ENCODE data around the gene PIPOX. TPM values are rescaled to one million over a fixed set of nuclear protein-coding genes. Genes with fewer than 3 reads are reported as not detected.

The PIPOX gene
- total RNA-seq, 2 donors from 2014 or later, result 3.2 to 5.0 TPM

GRCh38 chr17:29048440-29049368, 5.8 kb downstream of the PIPOX start:
- Mint-ChIP-seq H3K27ac (no peak overlapping the region), H3K27me3 (peaks cover 3 to 8% of the 10 kb centered on the region in 2 donors), H3K4me1 (ENCODE audit: low read depth in 2 of 2) (peaks cover 3 to 6% of the 10 kb centered on the region in 2 donors), H3K36me3 (no peaks in the 10 kb centered on the region), H3K9me3 (no peaks in the 10 kb centered on the region), H3K4me3 (no peak overlapping the region)
- no peak for DNase-seq (ENCODE audit: low spot score)
- no peak for ATAC-seq

- H3K4me3 Mint-ChIP-seq, result no peak overlapping the region
- no peak for DNase-seq (ENCODE audit: low spot score)
- H3K27ac Mint-ChIP-seq, result no peak overlapping the region
- no peak for ATAC-seq
- H3K36me3 Mint-ChIP-seq, result no peaks in the 10 kb centered on the region
- peaks cover 3 to 8% of the 10 kb centered on the region in 2 donors for H3K27me3 Mint-ChIP-seq
- no peaks in the 10 kb centered on the region for H3K9me3 Mint-ChIP-seq
- H3K4me1 Mint-ChIP-seq (ENCODE audit: low read depth in 2 of 2), result peaks cover 3 to 6% of the 10 kb centered on the region in 2 donors
Measured at GRCh38 chr17:29049541-29050145, 6.7 kb downstream of the PIPOX start.

GRCh38 chr17:29050176-29050575, 7.2 kb downstream of the PIPOX start:
- peaks cover 3 to 8% of the 10 kb centered on the region in 2 donors for H3K27me3 Mint-ChIP-seq
- DNase-seq (ENCODE audit: low spot score) (no peak), ATAC-seq (no peak)
- H3K4me1 Mint-ChIP-seq (ENCODE audit: low read depth in 2 of 2), result peaks cover 3 to 6% of the 10 kb centered on the region in 2 donors
- H3K36me3 Mint-ChIP-seq, result no peaks in the 10 kb centered on the region
- no peak overlapping the region for H3K4me3 Mint-ChIP-seq
- no peaks in the 10 kb centered on the region for H3K9me3 Mint-ChIP-seq
- no peak overlapping the region for H3K27ac Mint-ChIP-seq

- peaks cover 0 to 4% of the 10 kb centered on the region in 2 donors for H3K27me3 Mint-ChIP-seq
- DNase-seq (ENCODE audit: low spot score) (no peak), ATAC-seq (no peak)
- peaks cover 3 to 5% of the 10 kb centered on the region in 2 donors for H3K4me1 Mint-ChIP-seq (ENCODE audit: low read depth in 2 of 2)
- no peaks in the 10 kb centered on the region for H3K36me3 Mint-ChIP-seq
- no peak overlapping the region for H3K27ac Mint-ChIP-seq
- no peak overlapping the region for H3K4me3 Mint-ChIP-seq
- H3K9me3 Mint-ChIP-seq, result no peaks in the 10 kb centered on the region
Measured at GRCh38 chr17:29051194-29051593, 8.3 kb downstream of the PIPOX start.

GRCh38 chr17:29051731-29052130, 8.8 kb downstream of the PIPOX start:
- no peak for DNase-seq (ENCODE audit: low spot score)
- Mint-ChIP-seq H3K4me1 (ENCODE audit: low read depth in 2 of 2) (no peaks in the 10 kb centered on the region), H3K27me3 (no peaks in the 10 kb centered on the region), H3K9me3 (no peaks in the 10 kb centered on the region), H3K36me3 (no peaks in the 10 kb centered on the region), H3K4me3 (no peak overlapping the region), H3K27ac (no peak overlapping the region)
- ATAC-seq, result no peak

- DNase-seq (ENCODE audit: low spot score) (no peak), ATAC-seq (peak in 1 of 2 donors; percentile 11)
- Mint-ChIP-seq H3K36me3 (no peaks in the 10 kb centered on the region), H3K4me1 (ENCODE audit: low read depth in 2 of 2) (no peaks in the 10 kb centered on the region), H3K9me3 (no peaks in the 10 kb centered on the region), H3K4me3 (no peak overlapping the region), H3K27ac (no peak overlapping the region), H3K27me3 (no peaks in the 10 kb centered on the region)
Measured at GRCh38 chr17:29054835-29055234, 11.9 kb downstream of the PIPOX start.

- Mint-ChIP-seq H3K27ac (no peak overlapping the region), H3K27me3 (no peaks in the 10 kb centered on the region), H3K9me3 (no peaks in the 10 kb centered on the region), H3K4me3 (no peak overlapping the region), H3K4me1 (ENCODE audit: low read depth in 2 of 2) (no peaks in the 10 kb centered on the region), H3K36me3 (no peaks in the 10 kb centered on the region)
- no peak for ATAC-seq
- DNase-seq (ENCODE audit: low spot score), result no peak
Measured at GRCh38 chr17:29057361-29057760, 14.4 kb downstream of the PIPOX start.

- no peaks in the 10 kb centered on the region for H3K27me3 Mint-ChIP-seq
- DNase-seq (ENCODE audit: low spot score), result no peak
- H3K36me3 Mint-ChIP-seq, result no peaks in the 10 kb centered on the region
- no peak overlapping the region for H3K27ac Mint-ChIP-seq
- ATAC-seq, result no peak
- H3K4me3 Mint-ChIP-seq, result no peak overlapping the region
- no peaks in the 10 kb centered on the region for H3K4me1 Mint-ChIP-seq (ENCODE audit: low read depth in 2 of 2)
- H3K9me3 Mint-ChIP-seq, result no peaks in the 10 kb centered on the region
Measured at GRCh38 chr17:29058391-29058790, 15.4 kb downstream of the PIPOX start.

GRCh38 chr17:29059281-29059680, 16.3 kb downstream of the PIPOX start:
- Mint-ChIP-seq H3K36me3 (no peaks in the 10 kb centered on the region), H3K9me3 (no peaks in the 10 kb centered on the region), H3K4me3 (no peak overlapping the region), H3K27me3 (no peaks in the 10 kb centered on the region), H3K27ac (no peak overlapping the region), H3K4me1 (ENCODE audit: low read depth in 2 of 2) (no peaks in the 10 kb centered on the region)
- ATAC-seq, result no peak
- DNase-seq (ENCODE audit: low spot score), result no peak

- Mint-ChIP-seq H3K4me3 (no peak overlapping the region), H3K36me3 (no peaks in the 10 kb centered on the region), H3K27me3 (no peaks in the 10 kb centered on the region), H3K9me3 (no peaks in the 10 kb centered on the region), H3K4me1 (ENCODE audit: low read depth in 2 of 2) (no peaks in the 10 kb centered on the region), H3K27ac (no peak overlapping the region)
- DNase-seq (ENCODE audit: low spot score) (no peak), ATAC-seq (no peak)
Measured at GRCh38 chr17:29060475-29060874, 17.5 kb downstream of the PIPOX start.

GRCh38 chr17:29061036-29061435, 18.1 kb downstream of the PIPOX start:
- Mint-ChIP-seq H3K9me3 (no peaks in the 10 kb centered on the region), H3K4me1 (ENCODE audit: low read depth in 2 of 2) (no peaks in the 10 kb centered on the region), H3K27ac (peak overlapping the region in 1 of 2 donors; percentile 23), H3K4me3 (no peak overlapping the region), H3K36me3 (no peaks in the 10 kb centered on the region), H3K27me3 (no peaks in the 10 kb centered on the region)
- DNase-seq (ENCODE audit: low spot score), result no peak
- no peak for ATAC-seq

- H3K4me1 Mint-ChIP-seq (ENCODE audit: low read depth in 2 of 2), result no peaks in the 10 kb centered on the region
- no peaks in the 10 kb centered on the region for H3K27me3 Mint-ChIP-seq
- H3K36me3 Mint-ChIP-seq, result no peaks in the 10 kb centered on the region
- no peak overlapping the region for H3K4me3 Mint-ChIP-seq
- H3K27ac Mint-ChIP-seq, result no peak overlapping the region
- no peak for ATAC-seq
- DNase-seq (ENCODE audit: low spot score), result no peak
- H3K9me3 Mint-ChIP-seq, result no peaks in the 10 kb centered on the region
Measured at GRCh38 chr17:29062215-29062614, 19.3 kb downstream of the PIPOX start.

- no peaks in the 10 kb centered on the region for H3K9me3 Mint-ChIP-seq
- DNase-seq (ENCODE audit: low spot score) (no peak), ATAC-seq (no peak)
- H3K27ac Mint-ChIP-seq, result no peak overlapping the region
- H3K27me3 Mint-ChIP-seq, result no peaks in the 10 kb centered on the region
- H3K4me3 Mint-ChIP-seq, result no peak overlapping the region
- no peaks in the 10 kb centered on the region for H3K4me1 Mint-ChIP-seq (ENCODE audit: low read depth in 2 of 2)
- no peaks in the 10 kb centered on the region for H3K36me3 Mint-ChIP-seq
Measured at GRCh38 chr17:29063992-29064391, 21.1 kb downstream of the PIPOX start.

GRCh38 chr17:29066047-29066446, 23.1 kb downstream of the PIPOX start:
- no peak for DNase-seq (ENCODE audit: low spot score)
- Mint-ChIP-seq H3K27ac (no peak overlapping the region), H3K9me3 (no peaks in the 10 kb centered on the region), H3K36me3 (no peaks in the 10 kb centered on the region), H3K27me3 (no peaks in the 10 kb centered on the region), H3K4me1 (ENCODE audit: low read depth in 2 of 2) (peaks cover 0 to 5% of the 10 kb centered on the region in 2 donors), H3K4me3 (no peak overlapping the region)
- ATAC-seq, result no peak
